A549 (cell line): ENCODE results near the gene NOS2. TPM values are rescaled to one million over a fixed set of nuclear protein-coding genes. Genes with fewer than 3 reads are reported as not detected.

Experiments
- ATAC-seq, 2 experiments: fragments of 200-7000 bp in 1 of 2; fragments of >200 bp in 1 of 2; cut with Nextera tagmentation in 1 of 2; cut with Tn5 transposase in 1 of 2; 3 replicates each; pipeline versions ENCODE4 v1.8.0 to v1.9.1; 2018 to 2020; ENCODE audit warnings: mild to moderate bottlenecking in 1 of 2, moderate library complexity in 1 of 2
- CTCF ChIA-PET: fragments of 300-600 bp; sonication (Branson Sonifier 250); formaldehyde crosslinking; extraction: SDS; loops from one replicate; lab custom pipeline; 2021; ENCODE audit warnings: antibody characterized with exemption, inconsistent platforms; lab: Yijun Ruan, JAX
- POLR2A ChIA-PET: fragments of 350-600 bp; formaldehyde crosslinking; extraction: SDS; loops from one replicate; lab custom pipeline; 2021; ENCODE audit warnings: antibody characterized with exemption, inconsistent platforms; lab: Yijun Ruan, JAX
- DNase-seq, 2 experiments: peaks; one replicate each; pipeline versions ENCODE4 v3.0.0 to v3.0.0-alpha.2; 2011 to 2016; ENCODE audit warnings: low read depth in 1 of 2, low spot score in 1 of 2
- FAIRE-seq: peaks from 2 replicates; lab custom pipeline; 2011; peaks lifted over from hg19 to GRCh38; lab: Jason Lieb, UNC
- H3K27ac ChIP-seq, 2 experiments: fragments of >200 bp; sonication (Bioruptor Twin); formaldehyde crosslinking; 3 replicates each; pipeline ENCODE4 v1.5.1; 2016 to 2017
- H3K4me1 ChIP-seq: fragments of >200 bp; sonication (Bioruptor Twin); formaldehyde crosslinking; 3 replicates; pipeline ENCODE4 v1.6.1; 2016
- H3K4me2 ChIP-seq: fragments of >200 bp; sonication (Bioruptor Twin); formaldehyde crosslinking; 3 replicates; pipeline ENCODE4 v1.6.1; 2016
- H3K4me3 ChIP-seq: fragments of >200 bp; sonication (Bioruptor Twin); formaldehyde crosslinking; 3 replicates; pipeline ENCODE4 v1.5.1; 2016
- H3K9me3 ChIP-seq: fragments of >200 bp; sonication (Bioruptor Twin); formaldehyde crosslinking; 3 replicates; pipeline ENCODE4 v1.6.1; 2016
- ATOH8 ChIP-seq: fragments of 250-450 bp; sonication (Bioruptor Pico); IDR thresholded peaks from 2 replicates; pipeline ENCODE4 v1.5.0; 2020; ENCODE audit warnings: low read depth, mild to moderate bottlenecking, moderate library complexity
- CHD4 ChIP-seq: fragments of 200-600 bp; sonication (generic); IDR thresholded peaks from 2 replicates; pipeline ENCODE4 v1.6.1; 2016; ENCODE audit warnings: antibody characterized with exemption, mild to moderate bottlenecking, borderline replicate concordance
- CTCF ChIP-seq: fragments of >200 bp; sonication (Bioruptor Twin); formaldehyde crosslinking; IDR thresholded peaks from 3 replicates; pipeline ENCODE4 v1.5.1; 2016
- E2F6 ChIP-seq: IDR thresholded peaks from 2 replicates; pipeline ENCODE4 v1.6.1; 2012; ENCODE audit warnings: low read depth, borderline replicate concordance
- EHF ChIP-seq: fragments of 250-450 bp; sonication (Bioruptor Pico); IDR thresholded peaks from 2 replicates; pipeline ENCODE4 v1.5.0; 2020; ENCODE audit warnings: mild to moderate bottlenecking
- FOXS1 ChIP-seq: fragments of 250-450 bp; sonication (Bioruptor Pico); IDR thresholded peaks from 2 replicates; pipeline ENCODE4 v1.5.0; 2020; ENCODE audit warnings: mild to moderate bottlenecking, moderate library complexity
- GATA3 ChIP-seq: IDR thresholded peaks from 2 replicates; pipeline ENCODE4 v1.6.1; 2012; ENCODE audit warnings: borderline replicate concordance
- HES2 ChIP-seq: fragments of >200 bp; sonication (Bioruptor Twin); formaldehyde crosslinking; IDR thresholded peaks from 2 replicates; pipeline ENCODE4 v1.6.1; 2016
- HOXA7 ChIP-seq: fragments of 250-450 bp; sonication (Bioruptor Pico); IDR thresholded peaks from 2 replicates; pipeline ENCODE4 v1.5.0; 2020; ENCODE audit warnings: mild to moderate bottlenecking, moderate library complexity
- HOXB13 ChIP-seq: fragments of 250-450 bp; sonication (Bioruptor Pico); IDR thresholded peaks from 2 replicates; pipeline ENCODE4 v1.5.0; 2020; ENCODE audit warnings: low read depth, mild to moderate bottlenecking, moderate library complexity
- JUN ChIP-seq, 2 experiments: fragments of >200 bp; sonication (Bioruptor Twin); formaldehyde crosslinking; IDR thresholded peaks; 2 replicates in 1 of 2; 3 replicates in 1 of 2; pipeline ENCODE4 v1.6.1; 2016 to 2017
- KDM5A ChIP-seq: fragments of 200-600 bp; sonication (generic); IDR thresholded peaks from 2 replicates; pipeline ENCODE4 v1.6.1; 2016; ENCODE audit warnings: antibody characterized with exemption, mild to moderate bottlenecking
- MAX ChIP-seq: IDR thresholded peaks from 2 replicates; pipeline ENCODE4 v1.6.1; 2012
- MAZ ChIP-seq: fragments of 150-350 bp; IDR thresholded peaks from 2 replicates; pipeline ENCODE4 v1.6.1; 2014; ENCODE audit warnings: antibody characterized with exemption, low read depth, low read length, borderline replicate concordance
- MYC ChIP-seq: IDR thresholded peaks from 2 replicates; pipeline ENCODE4 v1.6.1; 2012; ENCODE audit warnings: mild to moderate bottlenecking, inconsistent platforms, low read length, improper control_type of control experiment, borderline replicate concordance
- PBX3 ChIP-seq: IDR thresholded peaks from 2 replicates; pipeline ENCODE4 v1.6.1; 2012
- POLR2AphosphoS2 ChIP-seq: conservative IDR thresholded peaks from 2 replicates; pipeline ENCODE4 v1.6.1; 2012; ENCODE audit warnings: low read length, improper control_type of control experiment, inconsistent platforms
- RAD21 ChIP-seq, 2 experiments: fragments of >200 bp in 1 of 2; sonication (Bioruptor Twin) in 1 of 2; formaldehyde crosslinking in 1 of 2; IDR thresholded peaks in 1 of 2; conservative IDR thresholded peaks in 1 of 2; 2 replicates in 1 of 2; 3 replicates in 1 of 2; pipeline ENCODE4 v1.6.1; 2012 to 2018; ENCODE audit warnings: inconsistent platforms in 1 of 2
- REST ChIP-seq: fragments of 200-600 bp; sonication (generic); IDR thresholded peaks from 2 replicates; pipeline ENCODE4 v1.6.1; 2016; ENCODE audit warnings: antibody characterized with exemption, mild to moderate bottlenecking, moderate library complexity
- TFCP2L1 ChIP-seq: fragments of 250-450 bp; sonication (Bioruptor Pico); IDR thresholded peaks from 2 replicates; pipeline ENCODE4 v1.5.0; 2021; ENCODE audit warnings: mild to moderate bottlenecking
- USF2 ChIP-seq: fragments of 450-650 bp; IDR thresholded peaks from 2 replicates; pipeline ENCODE4 v1.6.1; 2014; ENCODE audit warnings: antibody characterized with exemption
- ZNF302 ChIP-seq: fragments of 250-450 bp; sonication (Bioruptor Pico); IDR thresholded peaks from 2 replicates; pipeline ENCODE4 v1.9.0; 2021; ENCODE audit warnings: inconsistent platforms, mild to moderate bottlenecking, moderate library complexity
- WGBS: methylation state at CpG from one replicate; pipeline ENCODE4 v1.1.6; 2017; ENCODE audit errors: missing lambda C conversion rate; 5-methylcytosine and 5-hydroxymethylcytosine counted together
- polyA plus RNA-seq, 4 experiments: library from polyadenylated mRNA; depleted of rRNA in 3 of 4; stranded (reverse); fragments of >200 nt; fragmentation: RNase III in 1 of 4; extraction: RNeasy Plus Mini Kit Qiagen cat#74134 plus additional on column Dnase treatment in 1 of 4; gene quantifications; 2 replicates in 3 of 4; 3 replicates in 1 of 4; pipeline ENCODE4 v1.2.3, GENCODE V29; 2011 to 2017

NOS2 gene
- polyA plus RNA-seq, 2 of the 4 experiments (the other 2 are of a cell fraction): 0.08 to 0.17 TPM

- TF ChIP-seq GATA3 (no peak), CTCF (peak; percentile 97), MYC (no peak), RAD21 (conservative IDR thresholded peaks at IDR 0.05 in 1 of 2, IDR thresholded peaks at IDR 0.05 in 1 of 2) (peak; percentile 89 to 90), TFCP2L1 (CRISPR knock-in tag) (no peak)
Measured at GRCh38 chr17:27756467-27757371, 43.6 kb downstream of the NOS2 start (continued).

- no peaks in the 10 kb centered on the region for H3K9me3 ChIP-seq
- FAIRE-seq (no peak), DNase-seq (no peak), ATAC-seq (no peak)
- 61% methylated on average over 28 of the region's 28 CpGs for WGBS
- H3K4me1 ChIP-seq: no peaks in the 10 kb centered on the region
- CTCF ChIA-PET: interaction anchor here (0.6 to 15.9 kb wide), 72 partner anchors 9 to 560 kb away, joined by 3 to 500 read pairs (median 5); no protein-coding TSS in a partner anchor
- H3K4me2 ChIP-seq: no peak overlapping the region
- TF ChIP-seq REST (no peak), JUN (IDR thresholded peaks at IDR 0.05) (no peak), USF2 (no peak), EHF (CRISPR knock-in tag) (no peak), E2F6 (no peak), HOXB13 (CRISPR knock-in tag) (no peak), MAX (no peak), ZNF302 (CRISPR knock-in tag) (no peak), FOXS1 (CRISPR knock-in tag) (no peak), MAZ (no peak), PBX3 (no peak), HES2 (no peak), ATOH8 (no peak), CHD4 (no peak), KDM5A (no peak), POLR2AphosphoS2 (no peak), HOXA7 (no peak)
- POLR2A ChIA-PET: no interaction called here
- no peak overlapping the region for H3K4me3 ChIP-seq
- no peak overlapping the region for H3K27ac ChIP-seq
Measured at GRCh38 chr17:27755706-27756466, 44.4 kb downstream of the NOS2 start.
